ENCODE data around the gene DYNC1LI1. TPM values are rescaled to one million over a fixed set of nuclear protein-coding genes. Genes with fewer than 3 reads are reported as not detected.

Gene DYNC1LI1
- total RNA-seq (2014; rRNA removed; shearing (Covaris generic)) = 39.2 and 60.3 TPM in 2 replicates

GRCh38 chr3:32570421-32571191, at the start of gene DYNC1LI1:
DYNC1LI1 (minus strand) TSS chr3:32570858; CDS start chr3:32570770, 88 bp downstream.
- DNase-seq (ENCODE audit: low read depth) = peak; percentile 86

- no peak for DNase-seq (ENCODE audit: low read depth)
Observed at GRCh38 chr3:32619395-32619794, 48.7 kb upstream of the DYNC1LI1 start.

- DNase-seq (ENCODE audit: low read depth) = no peak
Observed at GRCh38 chr3:32616267-32616962, 45.8 kb upstream of the DYNC1LI1 start.

- DNase-seq (ENCODE audit: low read depth) = peak; percentile 68
Observed at GRCh38 chr3:32614956-32615355, 44.3 kb upstream of the DYNC1LI1 start.

GRCh38 chr3:32613183-32613582, 42.5 kb upstream of the DYNC1LI1 start:
- DNase-seq (ENCODE audit: low read depth) = no peak

- no peak for DNase-seq (ENCODE audit: low read depth)
Observed at GRCh38 chr3:32612547-32612946, 41.9 kb upstream of the DYNC1LI1 start.

GRCh38 chr3:32607522-32607921, 36.9 kb upstream of the DYNC1LI1 start:
- no peak for DNase-seq (ENCODE audit: low read depth)

- DNase-seq (ENCODE audit: low read depth) = no peak
Observed at GRCh38 chr3:32606960-32607359, 36.3 kb upstream of the DYNC1LI1 start.

GRCh38 chr3:32606277-32606676, 35.6 kb upstream of the DYNC1LI1 start:
- no peak for DNase-seq (ENCODE audit: low read depth)

GRCh38 chr3:32603064-32603463, 32.4 kb upstream of the DYNC1LI1 start:
- no peak for DNase-seq (ENCODE audit: low read depth)

- no peak for DNase-seq (ENCODE audit: low read depth)
Observed at GRCh38 chr3:32602206-32602605, 31.5 kb upstream of the DYNC1LI1 start.

GRCh38 chr3:32601722-32602121, 31.1 kb upstream of the DYNC1LI1 start:
- no peak for DNase-seq (ENCODE audit: low read depth)

- no peak for DNase-seq (ENCODE audit: low read depth)
Observed at GRCh38 chr3:32597656-32598055, 27.0 kb upstream of the DYNC1LI1 start.

GRCh38 chr3:32596909-32597369, 26.3 kb upstream of the DYNC1LI1 start:
- DNase-seq (ENCODE audit: low read depth) = peak; percentile 27

GRCh38 chr3:32596282-32596908, 25.7 kb upstream of the DYNC1LI1 start:
- no peak for DNase-seq (ENCODE audit: low read depth)

- no peak for DNase-seq (ENCODE audit: low read depth)
Observed at GRCh38 chr3:32595323-32595722, 24.7 kb upstream of the DYNC1LI1 start.

- peak; percentile 44 for DNase-seq (ENCODE audit: low read depth)
Observed at GRCh38 chr3:32593903-32594525, 23.4 kb upstream of the DYNC1LI1 start.

- DNase-seq (ENCODE audit: low read depth) = no peak
Observed at GRCh38 chr3:32592696-32593353, 22.2 kb upstream of the DYNC1LI1 start.

GRCh38 chr3:32592011-32592410, 21.4 kb upstream of the DYNC1LI1 start:
- peak; percentile 9 for DNase-seq (ENCODE audit: low read depth)

- no peak for DNase-seq (ENCODE audit: low read depth)
Observed at GRCh38 chr3:32591186-32591585, 20.5 kb upstream of the DYNC1LI1 start.

GRCh38 chr3:32586356-32586755, 15.7 kb upstream of the DYNC1LI1 start:
- no peak for DNase-seq (ENCODE audit: low read depth)

- peak; percentile 17 for DNase-seq (ENCODE audit: low read depth)
Observed at GRCh38 chr3:32584660-32585059, 14.0 kb upstream of the DYNC1LI1 start.
